ENCODE measurements around the gene MYO9B.

The MYO9B gene

DNA sequence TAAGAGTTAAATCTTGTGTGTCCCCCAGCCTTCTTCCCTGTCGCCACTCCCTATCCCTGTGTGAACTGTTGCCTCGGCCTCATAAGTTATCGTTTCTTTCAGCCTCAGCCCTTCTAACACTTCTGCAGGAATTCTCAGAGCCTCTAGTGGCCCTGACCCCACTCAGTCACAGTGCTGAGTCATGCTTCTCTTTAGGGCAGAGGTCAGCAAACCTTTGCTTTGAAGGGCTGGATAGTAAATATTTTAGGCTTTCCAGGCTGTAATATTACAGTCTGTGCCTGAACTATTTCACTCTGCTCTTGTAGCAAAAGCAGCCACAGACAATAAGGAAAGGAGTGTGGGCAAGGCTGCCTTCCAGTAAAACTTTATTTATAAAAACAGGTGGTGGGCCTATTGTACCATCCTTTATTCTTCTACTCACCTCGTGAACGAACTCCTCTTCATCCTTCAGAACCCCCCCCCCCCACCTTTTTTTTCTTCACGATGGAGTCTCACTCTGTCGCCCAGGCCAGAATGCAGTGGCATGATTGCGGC, 22.1 kb downstream of the MYO9B start:
- TF ChIP-seq, protein P1, sequence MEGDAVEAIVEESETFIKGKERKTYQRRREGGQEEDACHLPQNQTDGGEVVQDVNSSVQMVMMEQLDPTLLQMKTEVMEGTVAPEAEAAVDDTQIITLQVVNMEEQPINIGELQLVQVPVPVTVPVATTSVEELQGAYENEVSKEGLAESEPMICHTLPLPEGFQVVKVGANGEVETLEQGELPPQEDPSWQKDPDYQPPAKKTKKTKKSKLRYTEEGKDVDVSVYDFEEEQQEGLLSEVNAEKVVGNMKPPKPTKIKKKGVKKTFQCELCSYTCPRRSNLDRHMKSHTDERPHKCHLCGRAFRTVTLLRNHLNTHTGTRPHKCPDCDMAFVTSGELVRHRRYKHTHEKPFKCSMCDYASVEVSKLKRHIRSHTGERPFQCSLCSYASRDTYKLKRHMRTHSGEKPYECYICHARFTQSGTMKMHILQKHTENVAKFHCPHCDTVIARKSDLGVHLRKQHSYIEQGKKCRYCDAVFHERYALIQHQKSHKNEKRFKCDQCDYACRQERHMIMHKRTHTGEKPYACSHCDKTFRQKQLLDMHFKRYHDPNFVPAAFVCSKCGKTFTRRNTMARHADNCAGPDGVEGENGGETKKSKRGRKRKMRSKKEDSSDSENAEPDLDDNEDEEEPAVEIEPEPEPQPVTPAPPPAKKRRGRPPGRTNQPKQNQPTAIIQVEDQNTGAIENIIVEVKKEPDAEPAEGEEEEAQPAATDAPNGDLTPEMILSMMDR (IDR thresholded peaks at IDR 0.05; ENCODE audit: low read length) = no peak
- no peak for TF ChIP-seq EZH2 (IDR thresholded peaks at IDR 0.05; ENCODE audit: borderline replicate concordance, low read length)
- H3K36me3 ChIP-seq (ENCODE audit: insufficient read depth, low read length) = peaks cover 35% of the 10 kb centered on the region
- no peak overlapping the region for H3K27ac ChIP-seq (ENCODE audit: low read depth, low read length, poor library complexity, severe bottlenecking)
- peaks cover 26% of the 10 kb centered on the region for H3K79me2 ChIP-seq (ENCODE audit: insufficient read depth, low read length)
- H3K9ac ChIP-seq (ENCODE audit: low read length) = no peak overlapping the region
- H4K20me1 ChIP-seq (ENCODE audit: insufficient read depth, low read length) = no peaks in the 10 kb centered on the region
- peaks cover 12% of the 10 kb centered on the region for H3K4me1 ChIP-seq (ENCODE audit: insufficient read depth, low read length, severe bottlenecking)
- H3K9me2 ChIP-seq (ENCODE audit: low read depth, low read length) = no peaks in the 10 kb centered on the region
- no peak overlapping the region for H3K4me3 ChIP-seq (ENCODE audit: low read depth, low read length, poor library complexity, severe bottlenecking)
- no peaks in the 10 kb centered on the region for H3K27me3 ChIP-seq (ENCODE audit: insufficient read depth, low read length)
- no peak overlapping the region for H3K4me2 ChIP-seq (ENCODE audit: low read length)
- no peaks in the 10 kb centered on the region for H3F3A ChIP-seq (ENCODE audit: insufficient read depth, low read length)
- no peak overlapping the region for H2AFZ ChIP-seq (ENCODE audit: low read length)
- H3K9me3 ChIP-seq (ENCODE audit: low read length) = no peaks in the 10 kb centered on the region

DNA sequence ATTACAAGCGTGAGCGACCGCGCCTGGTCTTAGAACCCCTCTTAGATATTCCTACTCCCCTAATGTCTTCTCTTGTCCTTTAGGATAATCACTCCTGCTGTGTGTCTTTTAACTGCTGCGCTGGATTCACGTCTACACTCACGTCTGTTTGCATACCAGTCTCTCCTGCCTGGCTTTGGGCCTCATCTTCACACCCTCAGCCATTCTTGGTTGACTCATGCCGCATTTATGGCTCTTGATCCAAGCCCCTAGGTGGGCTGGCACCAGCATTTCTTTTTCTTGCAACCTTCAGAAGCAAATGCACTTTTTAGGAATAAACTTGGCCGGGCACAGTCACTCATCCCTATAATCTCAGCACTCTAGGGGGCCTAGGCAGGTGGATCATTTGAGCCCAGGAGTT, 22.7 kb downstream of the MYO9B start:
- Histone ChIP-seq H3K27me3 (ENCODE audit: insufficient read depth, low read length) (no peaks in the 10 kb centered on the region), H3K79me2 (ENCODE audit: insufficient read depth, low read length) (peaks cover 26% of the 10 kb centered on the region), H3K4me3 (ENCODE audit: low read depth, low read length, poor library complexity, severe bottlenecking) (no peak overlapping the region), H3K4me1 (ENCODE audit: insufficient read depth, low read length, severe bottlenecking) (peaks cover 15% of the 10 kb centered on the region), H4K20me1 (ENCODE audit: insufficient read depth, low read length) (no peaks in the 10 kb centered on the region), H3K9me2 (ENCODE audit: low read depth, low read length) (no peaks in the 10 kb centered on the region), H3K9me3 (ENCODE audit: low read length) (no peaks in the 10 kb centered on the region), H3K27ac (ENCODE audit: low read depth, low read length, poor library complexity, severe bottlenecking) (no peak overlapping the region), H2AFZ (ENCODE audit: low read length) (no peak overlapping the region), H3K36me3 (ENCODE audit: insufficient read depth, low read length) (peaks cover 41% of the 10 kb centered on the region), H3K4me2 (ENCODE audit: low read length) (no peak overlapping the region), H3K9ac (ENCODE audit: low read length) (no peak overlapping the region), H3F3A (ENCODE audit: insufficient read depth, low read length) (no peaks in the 10 kb centered on the region)
- TF ChIP-seq, protein P1 (IDR thresholded peaks at IDR 0.05; ENCODE audit: low read length) = no peak
- TF ChIP-seq EZH2 (IDR thresholded peaks at IDR 0.05; ENCODE audit: borderline replicate concordance, low read length) = no peak

DNA sequence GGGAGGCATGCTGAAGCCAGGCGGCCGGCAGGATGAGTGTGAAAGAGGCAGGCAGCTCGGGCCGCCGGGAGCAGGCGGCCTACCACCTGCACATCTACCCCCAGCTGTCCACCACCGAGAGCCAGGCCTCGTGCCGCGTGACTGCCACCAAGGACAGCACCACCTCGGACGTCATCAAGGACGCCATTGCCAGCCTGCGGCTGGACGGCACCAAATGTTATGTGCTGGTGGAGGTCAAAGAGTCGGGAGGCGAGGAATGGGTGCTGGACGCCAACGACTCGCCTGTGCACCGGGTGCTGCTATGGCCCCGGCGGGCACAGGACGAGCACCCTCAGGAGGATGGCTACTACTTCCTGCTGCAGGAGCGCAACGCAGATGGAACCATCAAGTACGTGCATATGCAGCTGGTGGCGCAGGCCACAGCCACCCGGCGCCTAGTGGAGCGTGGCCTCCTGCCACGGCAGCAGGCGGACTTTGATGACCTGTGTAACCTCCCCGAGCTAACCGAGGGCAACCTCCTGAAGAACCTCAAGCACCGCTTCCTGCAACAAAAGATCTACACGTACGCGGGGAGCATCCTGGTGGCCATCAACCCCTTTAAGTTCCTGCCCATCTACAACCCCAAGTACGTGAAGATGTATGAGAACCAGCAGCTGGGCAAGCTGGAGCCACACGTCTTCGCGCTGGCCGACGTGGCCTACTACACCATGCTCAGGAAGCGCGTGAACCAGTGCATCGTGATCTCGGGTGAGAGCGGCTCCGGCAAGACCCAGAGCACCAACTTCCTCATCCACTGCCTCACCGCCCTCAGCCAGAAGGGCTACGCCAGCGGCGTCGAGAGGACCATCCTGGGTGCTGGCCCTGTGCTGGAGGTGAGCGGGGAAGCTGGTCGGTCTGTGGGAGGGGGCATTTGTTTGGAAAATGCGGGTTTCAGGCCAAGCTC, 26.4 kb downstream of the MYO9B start:
- Histone ChIP-seq H3K27ac (ENCODE audit: low read depth, low read length, poor library complexity, severe bottlenecking) (peak overlapping the region; percentile 2), H3F3A (ENCODE audit: insufficient read depth, low read length) (no peaks in the 10 kb centered on the region), H4K20me1 (ENCODE audit: insufficient read depth, low read length) (no peaks in the 10 kb centered on the region), H3K9me3 (ENCODE audit: low read length) (no peaks in the 10 kb centered on the region), H3K79me2 (ENCODE audit: insufficient read depth, low read length) (peaks cover 8% of the 10 kb centered on the region; the same call in 1 of the 2 replicates), H3K27me3 (ENCODE audit: insufficient read depth, low read length) (no peaks in the 10 kb centered on the region), H2AFZ (ENCODE audit: low read length) (no peak overlapping the region), H3K4me1 (ENCODE audit: insufficient read depth, low read length, severe bottlenecking) (peaks cover 51% of the 10 kb centered on the region), H3K4me3 (ENCODE audit: low read depth, low read length, poor library complexity, severe bottlenecking) (no peak overlapping the region), H3K9ac (ENCODE audit: low read length) (no peak overlapping the region), H3K36me3 (ENCODE audit: insufficient read depth, low read length) (peaks cover 42% of the 10 kb centered on the region), H3K9me2 (ENCODE audit: low read depth, low read length) (no peaks in the 10 kb centered on the region), H3K4me2 (ENCODE audit: low read length) (peak overlapping the region; percentile 2; the same call in 1 of the 2 replicates)
- TF ChIP-seq, protein P1 (IDR thresholded peaks at IDR 0.05; ENCODE audit: low read length) = no peak
- no peak for TF ChIP-seq EZH2 (IDR thresholded peaks at IDR 0.05; ENCODE audit: borderline replicate concordance, low read length)
